CD14-positive monocyte (primary cell): ENCODE results near the gene RASAL2. TPM values are rescaled to one million over a fixed set of nuclear protein-coding genes. Genes with fewer than 3 reads are reported as not detected.

ENCODE experiments used
- DNase-seq, 3 donors: peaks; one replicate each; pipeline ENCODE4 v3.0.0-alpha.2; 2011 to 2022
- H2AFZ ChIP-seq: 2 replicates; pipeline ENCODE4 v1.6.0; 2012; ENCODE audit warnings: mild to moderate bottlenecking, low read depth, low read length, inconsistent platforms; ENCODE audit not compliant: insufficient read depth, poor library complexity, severe bottlenecking
- H3K27ac ChIP-seq, 2 donors: 1 replicate in 1 of 2; 2 replicates in 1 of 2; pipeline ENCODE4 v1.5.1; 2012 to 2013; ENCODE audit warnings: low read length in 2 of 2, control low read depth in 1 of 2, inconsistent platforms in 1 of 2, low read depth in 1 of 2, mild to moderate bottlenecking in 1 of 2
- H3K27me3 ChIP-seq, 2 donors: one replicate each; pipeline versions ENCODE4 v1.6.0 to v1.6.1; 2011 to 2013; ENCODE audit warnings: low read length in 2 of 2; ENCODE audit not compliant: control insufficient read depth in 2 of 2, insufficient read depth in 2 of 2
- H3K36me3 ChIP-seq, 2 donors: replicated peaks in 1 of 2; 1 replicate in 1 of 2; 2 replicates in 1 of 2; pipeline versions ENCODE4 v1.5.1 to v1.6.1; 2012 to 2013; ENCODE audit warnings: low read length in 2 of 2, control low read depth in 1 of 2, inconsistent platforms in 1 of 2, mild to moderate bottlenecking in 1 of 2; ENCODE audit not compliant: insufficient read depth in 2 of 2, control insufficient read depth in 1 of 2
- H3K4me1 ChIP-seq, 2 donors: 1 replicate in 1 of 2; 2 replicates in 1 of 2; pipeline versions ENCODE4 v1.5.1 to v1.6.1; 2012 to 2013; ENCODE audit warnings: low read length in 2 of 2, control low read depth in 1 of 2, inconsistent platforms in 1 of 2, mild to moderate bottlenecking in 1 of 2, moderate library complexity in 1 of 2; ENCODE audit not compliant: insufficient read depth in 2 of 2, control insufficient read depth in 1 of 2
- H3K4me2 ChIP-seq: replicated peaks from 2 replicates; pipeline ENCODE3; 2012; ENCODE audit warnings: low read length, moderate library complexity, mild to moderate bottlenecking; ENCODE audit not compliant: poor library complexity, severe bottlenecking; ENCODE audit errors: extremely low read depth
- H3K4me3 ChIP-seq, 3 experiments: fragments of 200-600 bp in 1 of 3; sonication (generic) in 1 of 3; replicated peaks in 1 of 3; 1 replicate in 2 of 3; 2 replicates in 1 of 3; pipeline ENCODE4 v1.5.1; 2011 to 2013; ENCODE audit warnings: low read length in 3 of 3, mild to moderate bottlenecking in 3 of 3, control low read depth in 2 of 3, low read depth in 2 of 3, inconsistent platforms in 1 of 3, moderate library complexity in 1 of 3
- H3K79me2 ChIP-seq: 2 replicates; pipeline ENCODE4 v1.6.0; 2012; ENCODE audit warnings: mild to moderate bottlenecking, control low read depth, inconsistent platforms, low read length, moderate library complexity; ENCODE audit not compliant: insufficient read depth
- H3K9ac ChIP-seq: 2 replicates; pipeline ENCODE4 v1.6.0; 2017; ENCODE audit warnings: low read length, mild to moderate bottlenecking; ENCODE audit not compliant: insufficient read depth, poor library complexity, severe bottlenecking
- H3K9me3 ChIP-seq, 2 donors: replicated peaks in 1 of 2; 1 replicate in 1 of 2; 2 replicates in 1 of 2; pipeline versions ENCODE4 v1.5.1 to v1.6.1; 2012 to 2013; ENCODE audit warnings: low read length in 2 of 2, control low read depth in 1 of 2; ENCODE audit not compliant: control insufficient read depth in 1 of 2, insufficient read depth in 1 of 2
- H4K20me1 ChIP-seq: 2 replicates; pipeline ENCODE4 v1.6.0; 2012; ENCODE audit warnings: mild to moderate bottlenecking, low read length, control low read depth, moderate library complexity; ENCODE audit not compliant: insufficient read depth
- H3K27ac Mint-ChIP-seq, 7 donors: one replicate each; pipeline ENCODE4 v1.8.0; 2020; ENCODE audit warnings: mild to moderate bottlenecking in 7 of 7, mixed read lengths in 7 of 7, moderate library complexity in 6 of 7, inconsistent platforms in 2 of 7
- H3K27me3 Mint-ChIP-seq, 3 donors: one replicate each; pipeline ENCODE4 v1.8.0; 2021 to 2022; ENCODE audit warnings: low read depth in 3 of 3, mild to moderate bottlenecking in 3 of 3, mixed read lengths in 3 of 3, moderate library complexity in 3 of 3, inconsistent platforms in 1 of 3
- H3K36me3 Mint-ChIP-seq, 2 donors: one replicate each; pipeline ENCODE4 v1.8.0; 2020; ENCODE audit warnings: mixed read lengths in 2 of 2, inconsistent platforms in 1 of 2, mild to moderate bottlenecking in 1 of 2
- H3K4me1 Mint-ChIP-seq: one replicate; pipeline ENCODE4 v1.8.0; 2020; ENCODE audit warnings: mild to moderate bottlenecking, mixed read lengths
- H3K4me3 Mint-ChIP-seq, 2 donors: one replicate each; pipeline ENCODE4 v1.8.0; 2020; ENCODE audit warnings: mild to moderate bottlenecking in 2 of 2, mixed read lengths in 2 of 2, moderate library complexity in 1 of 2
- H3K9me3 Mint-ChIP-seq, 7 donors: one replicate each; pipeline ENCODE4 v1.8.0; 2020 to 2022; ENCODE audit warnings: mixed read lengths in 7 of 7, mild to moderate bottlenecking in 6 of 7, moderate library complexity in 6 of 7, inconsistent platforms in 2 of 7
- WGBS: methylation state at CpG from one replicate; pipeline ENCODE4 v1.1.5; 2013; ENCODE audit warnings: missing lambda C conversion rate; ENCODE audit not compliant: insufficient coverage; 5-methylcytosine and 5-hydroxymethylcytosine counted together
- intact Hi-C, 2 donors: fragments of 100-400 bp; cut with micrococcal nuclease; formaldehyde crosslinking; loops; one replicate each; pipeline versions ENCODE4 v1.15.0 to v1.15.1; 2023
- polyA plus RNA-seq, 3 donors: library from polyadenylated mRNA; depleted of rRNA in 1 of 3; unstranded in 2 of 3; stranded (reverse) in 1 of 3; fragments of 300-500 nt in 2 of 3; fragments of >200 nt in 1 of 3; fragmentation: Illumina TruSeq in 2 of 3; gene quantifications; 1 replicate in 2 of 3; 2 replicates in 1 of 3; pipeline ENCODE4 v1.2.3, GENCODE V29; 2012 to 2021
- TF ChIP-seq, protein P1 (sequence below): fragments of 200-600 bp; IDR thresholded peaks from one replicate; pipeline ENCODE4 v1.8.0; 2022; ENCODE audit warnings: antibody characterized with exemption, mild to moderate bottlenecking

Gene RASAL2
- polyA plus RNA-seq, 3 donors: 0.15 to 1.00 (median 0.63) TPM

DNA sequence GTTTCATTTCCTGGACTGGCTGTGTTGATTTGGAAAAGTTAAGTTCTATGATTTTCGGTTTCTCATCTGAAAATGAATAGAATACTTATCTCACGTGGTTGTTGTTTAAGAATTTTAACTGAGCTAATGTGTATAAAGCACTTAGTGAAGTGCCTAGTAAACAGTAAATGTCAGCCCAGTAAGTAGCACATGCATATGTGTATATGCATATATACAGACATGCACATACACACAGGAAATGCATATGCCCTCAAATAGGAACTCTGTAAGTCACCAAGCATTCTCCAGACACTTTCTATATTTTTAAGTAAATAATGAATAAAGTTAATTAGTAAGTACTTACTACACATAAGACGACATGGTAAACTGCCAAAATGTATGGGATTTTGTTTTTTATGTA is 274.3 kb downstream of the RASAL2 start:
- Histone ChIP-seq H3K4me2 (no peak overlapping the region), H3K4me3 (no peak overlapping the region), H3K27me3 (no peaks in the 10 kb centered on the region), H3K4me1 (peaks cover 0 to 4% of the 10 kb centered on the region in 2 donors), H3K79me2 (no peaks in the 10 kb centered on the region), H3K9me3 (no peaks in the 10 kb centered on the region), H3K27ac (no peak overlapping the region), H3K36me3 (no peaks in the 10 kb centered on the region), H2AFZ (no peak overlapping the region), H4K20me1 (no peaks in the 10 kb centered on the region), H3K9ac (no peak overlapping the region)
- H3K36me3 Mint-ChIP-seq: no peaks in the 10 kb centered on the region
- WGBS: no CpG with 5 or more reads among the region's 3 CpGs
- no peaks in the 10 kb centered on the region for H3K27me3 Mint-ChIP-seq
- intact Hi-C loops: no loop called here
- TF ChIP-seq, protein P1, sequence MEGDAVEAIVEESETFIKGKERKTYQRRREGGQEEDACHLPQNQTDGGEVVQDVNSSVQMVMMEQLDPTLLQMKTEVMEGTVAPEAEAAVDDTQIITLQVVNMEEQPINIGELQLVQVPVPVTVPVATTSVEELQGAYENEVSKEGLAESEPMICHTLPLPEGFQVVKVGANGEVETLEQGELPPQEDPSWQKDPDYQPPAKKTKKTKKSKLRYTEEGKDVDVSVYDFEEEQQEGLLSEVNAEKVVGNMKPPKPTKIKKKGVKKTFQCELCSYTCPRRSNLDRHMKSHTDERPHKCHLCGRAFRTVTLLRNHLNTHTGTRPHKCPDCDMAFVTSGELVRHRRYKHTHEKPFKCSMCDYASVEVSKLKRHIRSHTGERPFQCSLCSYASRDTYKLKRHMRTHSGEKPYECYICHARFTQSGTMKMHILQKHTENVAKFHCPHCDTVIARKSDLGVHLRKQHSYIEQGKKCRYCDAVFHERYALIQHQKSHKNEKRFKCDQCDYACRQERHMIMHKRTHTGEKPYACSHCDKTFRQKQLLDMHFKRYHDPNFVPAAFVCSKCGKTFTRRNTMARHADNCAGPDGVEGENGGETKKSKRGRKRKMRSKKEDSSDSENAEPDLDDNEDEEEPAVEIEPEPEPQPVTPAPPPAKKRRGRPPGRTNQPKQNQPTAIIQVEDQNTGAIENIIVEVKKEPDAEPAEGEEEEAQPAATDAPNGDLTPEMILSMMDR: no peak
- no peaks in the 10 kb centered on the region for H3K4me1 Mint-ChIP-seq
- DNase-seq: no peak
- H3K27ac Mint-ChIP-seq: no peak overlapping the region
- H3K9me3 Mint-ChIP-seq: no peaks in the 10 kb centered on the region
- no peak overlapping the region for H3K4me3 Mint-ChIP-seq

DNA sequence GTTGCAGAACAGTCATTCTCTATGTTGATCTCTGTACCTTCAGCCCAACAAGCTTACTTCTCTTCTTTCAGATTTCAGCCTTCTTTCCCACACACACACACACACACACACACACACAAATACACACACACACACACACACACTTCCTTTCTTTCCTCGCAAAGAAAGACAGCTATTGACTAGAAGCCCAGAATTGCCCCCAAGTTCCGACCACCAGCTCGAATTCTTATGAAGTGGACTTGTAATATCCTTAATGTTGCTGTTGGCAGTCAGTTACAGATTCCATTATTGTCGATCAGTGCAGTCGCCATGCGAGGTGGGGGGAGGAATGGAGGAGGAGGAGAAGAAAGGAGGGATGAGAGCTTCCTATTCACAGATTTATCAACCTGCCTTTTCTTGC is 277.3 kb downstream of the RASAL2 start:
- Mint-ChIP-seq H3K4me3 (no peak overlapping the region), H3K4me1 (no peaks in the 10 kb centered on the region), H3K9me3 (no peaks in the 10 kb centered on the region), H3K27ac (no peak overlapping the region), H3K36me3 (no peaks in the 10 kb centered on the region), H3K27me3 (no peaks in the 10 kb centered on the region)
- peak overlapping the region; percentile 24 for H3K9ac ChIP-seq
- no peak overlapping the region for H2AFZ ChIP-seq
- DNase-seq: no peak
- peaks cover 0 to 4% of the 10 kb centered on the region in 2 donors for H3K4me1 ChIP-seq
- no peaks in the 10 kb centered on the region for H4K20me1 ChIP-seq
- H3K36me3 ChIP-seq: no peaks in the 10 kb centered on the region
- peak overlapping the region; percentile 53 for H3K4me2 ChIP-seq
- no peaks in the 10 kb centered on the region for H3K79me2 ChIP-seq
- H3K9me3 ChIP-seq: no peaks in the 10 kb centered on the region
- WGBS: 0% methylated on average over 2 of the region's 6 CpGs
- intact Hi-C loops: no loop called here
- TF ChIP-seq, protein P1: no peak
- H3K27me3 ChIP-seq: no peaks in the 10 kb centered on the region
- no peak overlapping the region for H3K27ac ChIP-seq
- peak overlapping the region in 1 of 3 experiments; percentile 44 for H3K4me3 ChIP-seq
